ENCODE results near the gene NRXN3. TPM values are rescaled to one million over a fixed set of nuclear protein-coding genes. Genes with fewer than 3 reads are reported as not detected.

NRXN3 gene
- total and polyA plus RNA-seq, 2 experiments from 2014 or later: 1.0 to 1.8 TPM

DNA sequence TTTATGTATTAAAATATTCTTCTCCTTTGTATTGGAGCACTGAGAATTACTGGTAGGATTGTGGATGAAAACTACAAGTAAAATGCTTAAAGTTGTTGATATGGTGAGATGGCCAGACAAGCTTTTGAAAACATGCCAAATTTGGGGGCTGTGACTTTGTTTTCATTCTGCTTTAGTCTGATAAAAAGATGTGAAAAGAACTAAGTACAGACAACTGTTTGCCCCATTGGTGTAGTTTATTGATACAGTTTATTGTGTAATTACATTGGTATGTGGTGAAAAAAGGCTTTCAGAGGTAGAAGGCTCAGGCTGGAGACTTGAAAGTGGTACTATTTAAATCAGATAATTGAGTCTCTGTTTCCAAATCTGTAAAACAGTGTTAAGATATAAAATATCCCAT, 1294.3 kb downstream of the NRXN3 start:
- no peak overlapping the region for H3K4me3 Mint-ChIP-seq
- no peaks in the 10 kb centered on the region for H3F3A ChIP-seq (replicated peaks; ENCODE audit: low read depth)
- no peaks in the 10 kb centered on the region for H3K9me3 Mint-ChIP-seq
- H3K27ac Mint-ChIP-seq: no peak overlapping the region
- H3K4me1 ChIP-seq (ENCODE audit: insufficient read depth): peaks cover 7% of the 10 kb centered on the region
- no peaks in the 10 kb centered on the region for H3K79me2 ChIP-seq (replicated peaks; ENCODE audit: insufficient read depth)
- no peaks in the 10 kb centered on the region for H4K20me1 ChIP-seq (replicated peaks; ENCODE audit: insufficient read depth)
- H3K36me3 ChIP-seq (ENCODE audit: insufficient read depth): no peaks in the 10 kb centered on the region
- H3K27me3 ChIP-seq (ENCODE audit: insufficient read depth): no peaks in the 10 kb centered on the region
- H3K4me2 ChIP-seq: no peak overlapping the region
- no peak overlapping the region for H2AFZ ChIP-seq
- H3K27me3 Mint-ChIP-seq (ENCODE audit: insufficient read depth, low read depth, poor library complexity): no peaks in the 10 kb centered on the region
- H3K36me3 Mint-ChIP-seq (ENCODE audit: low read depth): no peaks in the 10 kb centered on the region
- no peak overlapping the region for H3K4me3 ChIP-seq
- TF ChIP-seq JUNB (IDR thresholded peaks at IDR 0.05; ENCODE audit: unreplicated experiment) (no peak), STAT1 (IDR thresholded peaks at IDR 0.05; ENCODE audit: unreplicated experiment) (no peak), CTCF (conservative IDR thresholded peaks at IDR 0.05; ENCODE audit: low read depth in 2 of 2) (no peak), ZNF462 (CRISPR knock-in tag; IDR thresholded peaks at IDR 0.05) (no peak)
- DNase-seq (ENCODE audit: low spot score): no peak
- peaks cover 28% of the 10 kb centered on the region for H3K4me1 Mint-ChIP-seq
- H3K9me2 ChIP-seq (ENCODE audit: insufficient read depth): peaks cover 3% of the 10 kb centered on the region; the same call in 1 of the 2 replicates
- ATAC-seq: no peak
- H3K27ac ChIP-seq (ENCODE audit: low read depth): no peak overlapping the region

DNA sequence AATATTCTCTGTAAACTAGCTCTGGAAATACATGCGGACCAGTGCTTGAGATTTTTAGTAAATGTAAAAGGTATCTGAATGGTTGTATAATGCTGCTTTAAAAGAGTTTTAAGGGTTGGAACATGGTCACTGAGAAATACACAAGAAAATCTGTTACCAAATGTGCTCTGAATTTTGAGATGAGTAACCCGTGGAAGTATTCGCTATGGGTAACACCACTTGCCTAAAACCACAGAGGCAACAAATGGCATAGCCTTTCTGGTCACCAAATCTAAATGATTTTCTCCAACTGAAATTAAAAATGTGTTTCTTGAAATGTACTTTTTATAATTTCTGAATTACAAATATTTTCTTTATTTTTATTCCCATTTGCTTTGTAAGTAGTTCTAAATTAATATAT, 1295.5 kb downstream of the NRXN3 start:
- DNase-seq (ENCODE audit: low spot score) (no peak), ATAC-seq (no peak)
- H3K27me3 ChIP-seq (ENCODE audit: insufficient read depth): no peaks in the 10 kb centered on the region
- no peak overlapping the region for H3K4me3 ChIP-seq
- H3K9me2 ChIP-seq (ENCODE audit: insufficient read depth): peaks cover 3% of the 10 kb centered on the region; the same call in 1 of the 2 replicates
- Mint-ChIP-seq H3K4me3 (no peak overlapping the region), H3K4me1 (peaks cover 29% of the 10 kb centered on the region), H3K27ac (no peak overlapping the region), H3K9me3 (no peaks in the 10 kb centered on the region), H3K27me3 (ENCODE audit: insufficient read depth, low read depth, poor library complexity) (no peaks in the 10 kb centered on the region), H3K36me3 (ENCODE audit: low read depth) (no peaks in the 10 kb centered on the region)
- H3K27ac ChIP-seq (ENCODE audit: low read depth): no peak overlapping the region
- H3K4me2 ChIP-seq: no peak overlapping the region
- H2AFZ ChIP-seq: no peak overlapping the region
- H4K20me1 ChIP-seq (replicated peaks; ENCODE audit: insufficient read depth): no peaks in the 10 kb centered on the region
- peaks cover 7% of the 10 kb centered on the region for H3K4me1 ChIP-seq (ENCODE audit: insufficient read depth)
- no peaks in the 10 kb centered on the region for H3K36me3 ChIP-seq (ENCODE audit: insufficient read depth)
- H3F3A ChIP-seq (replicated peaks; ENCODE audit: low read depth): no peaks in the 10 kb centered on the region
- H3K79me2 ChIP-seq (replicated peaks; ENCODE audit: insufficient read depth): no peaks in the 10 kb centered on the region
- TF ChIP-seq JUNB (IDR thresholded peaks at IDR 0.05; ENCODE audit: unreplicated experiment) (no peak), NANOG (IDR thresholded peaks at IDR 0.05; ENCODE audit: borderline replicate concordance) (no peak)

All from GM23338 (cell line).